ENCODE measurements around the gene RBMS3.

The RBMS3 gene

DNA sequence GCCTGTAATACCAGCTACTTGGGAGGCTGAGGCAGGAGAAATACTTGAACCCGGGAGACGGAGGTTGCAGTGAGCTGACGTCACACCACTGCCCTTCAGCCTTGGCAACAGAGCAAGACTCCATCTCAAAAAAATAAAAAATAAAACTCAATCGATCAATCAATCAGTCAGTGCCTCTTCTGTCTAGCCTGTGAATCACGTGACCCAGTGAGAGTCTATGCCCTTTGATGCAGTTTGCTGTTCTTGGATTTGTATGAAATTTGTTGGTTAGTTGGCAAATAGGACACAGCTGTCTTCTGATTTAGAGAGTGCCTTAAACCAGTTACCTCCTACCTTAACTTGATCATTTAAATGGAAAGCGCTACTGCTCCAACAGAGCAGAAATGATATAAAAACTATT lies 3.6 kb upstream of the RBMS3 start:
- no peak for DNase-seq (ENCODE audit: low read depth in 2 of 2)

DNA sequence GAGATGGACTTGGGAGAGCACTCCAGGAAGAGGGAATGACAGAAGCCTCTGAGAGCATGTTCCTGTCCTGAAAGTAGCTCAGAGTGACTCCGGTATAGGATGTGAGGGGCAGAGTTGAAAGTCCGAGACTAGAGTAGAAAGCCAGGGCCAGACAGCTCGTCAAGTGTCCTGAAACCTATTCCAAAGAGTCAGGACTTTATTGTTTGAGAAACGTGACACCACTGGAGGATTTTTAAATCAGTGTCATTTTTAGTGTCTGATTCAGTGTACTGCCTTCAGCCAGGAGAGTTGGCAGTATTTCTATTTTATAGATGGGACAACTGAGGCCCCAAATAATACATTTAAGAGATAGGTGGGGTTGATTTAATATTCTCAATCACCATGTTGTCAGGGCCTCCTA lies 1.6 kb upstream of the RBMS3 start:
- no peak for DNase-seq (ENCODE audit: low read depth in 2 of 2)

DNA sequence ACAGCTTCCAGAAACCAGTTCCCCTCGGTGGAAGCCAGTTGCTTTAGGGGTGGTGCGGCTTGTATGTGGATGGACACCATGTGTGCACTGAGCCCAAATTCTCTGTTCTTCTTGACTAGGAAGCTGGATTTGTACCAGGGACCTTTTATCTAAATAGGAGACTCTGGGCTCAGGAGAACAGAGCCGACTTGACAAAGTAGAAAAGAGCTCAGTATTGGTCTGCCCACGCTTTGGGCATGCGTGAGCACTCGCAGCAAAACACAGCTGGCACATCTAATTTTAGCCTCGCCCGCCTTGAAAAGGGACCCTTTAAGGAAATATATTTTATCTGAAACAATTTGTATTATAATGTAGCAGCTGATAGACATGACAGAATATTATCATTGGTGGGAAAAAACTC lies 1.1 kb upstream of the RBMS3 start:
- no peak for DNase-seq (ENCODE audit: low read depth in 2 of 2)

DNA sequence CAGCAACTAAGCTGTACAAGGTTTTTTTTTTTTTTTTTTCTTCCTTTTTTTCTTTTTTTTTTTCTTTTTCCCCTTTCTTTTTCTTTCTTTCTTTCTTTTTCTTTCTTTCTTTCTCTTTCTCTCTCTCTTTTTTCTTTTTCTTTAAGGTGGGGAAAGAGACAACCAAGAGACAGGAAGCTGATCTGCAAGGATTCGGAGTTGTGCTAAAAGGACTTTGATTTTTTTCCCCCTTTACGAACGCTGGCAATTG lies 148 bp downstream of the RBMS3 start:
- no peak for DNase-seq (ENCODE audit: low read depth in 2 of 2)

DNA sequence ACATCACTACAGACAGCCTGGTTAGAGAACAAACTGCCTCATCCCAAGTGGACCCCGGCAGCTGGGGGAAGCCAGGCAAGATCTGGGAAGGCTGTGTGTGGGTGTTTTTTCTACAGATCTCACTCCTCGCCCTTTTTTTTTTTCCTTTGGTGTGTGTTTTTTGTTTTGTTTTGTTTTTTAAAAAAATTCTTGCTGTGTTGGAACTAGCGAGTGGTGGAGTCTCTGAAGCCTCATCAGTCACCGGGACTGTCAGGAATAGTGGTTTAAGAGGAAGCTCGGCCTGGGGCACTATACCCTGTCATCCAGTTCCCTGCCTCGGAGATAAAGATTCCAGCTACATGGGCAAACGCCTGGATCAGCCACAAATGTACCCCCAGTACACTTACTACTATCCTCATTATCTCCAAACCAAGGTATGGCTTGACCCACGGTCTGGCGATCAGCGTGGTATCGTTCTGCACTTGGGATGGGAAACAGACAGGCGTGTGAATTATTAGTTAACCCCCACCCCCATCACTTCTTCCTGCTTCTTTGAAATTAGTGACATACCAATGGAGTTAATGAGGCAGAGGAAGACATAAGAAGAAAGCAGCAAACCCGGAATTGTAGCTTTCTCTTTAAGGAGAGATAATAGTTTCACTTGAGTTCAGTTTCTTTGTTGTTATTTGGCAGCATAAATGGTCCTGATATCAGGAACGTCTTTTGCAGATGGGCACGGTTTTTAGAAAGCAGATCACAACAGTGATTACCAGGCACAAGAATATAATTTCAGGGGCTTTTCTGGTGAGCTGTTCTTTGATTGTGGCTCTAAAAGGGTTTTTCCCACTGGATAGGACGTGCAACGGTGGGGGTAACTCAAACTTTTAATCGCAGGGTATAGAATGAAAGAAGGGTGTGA lies 722 bp downstream of the RBMS3 start:
- DNase-seq (ENCODE audit: low read depth in 2 of 2), result no peak

DNA sequence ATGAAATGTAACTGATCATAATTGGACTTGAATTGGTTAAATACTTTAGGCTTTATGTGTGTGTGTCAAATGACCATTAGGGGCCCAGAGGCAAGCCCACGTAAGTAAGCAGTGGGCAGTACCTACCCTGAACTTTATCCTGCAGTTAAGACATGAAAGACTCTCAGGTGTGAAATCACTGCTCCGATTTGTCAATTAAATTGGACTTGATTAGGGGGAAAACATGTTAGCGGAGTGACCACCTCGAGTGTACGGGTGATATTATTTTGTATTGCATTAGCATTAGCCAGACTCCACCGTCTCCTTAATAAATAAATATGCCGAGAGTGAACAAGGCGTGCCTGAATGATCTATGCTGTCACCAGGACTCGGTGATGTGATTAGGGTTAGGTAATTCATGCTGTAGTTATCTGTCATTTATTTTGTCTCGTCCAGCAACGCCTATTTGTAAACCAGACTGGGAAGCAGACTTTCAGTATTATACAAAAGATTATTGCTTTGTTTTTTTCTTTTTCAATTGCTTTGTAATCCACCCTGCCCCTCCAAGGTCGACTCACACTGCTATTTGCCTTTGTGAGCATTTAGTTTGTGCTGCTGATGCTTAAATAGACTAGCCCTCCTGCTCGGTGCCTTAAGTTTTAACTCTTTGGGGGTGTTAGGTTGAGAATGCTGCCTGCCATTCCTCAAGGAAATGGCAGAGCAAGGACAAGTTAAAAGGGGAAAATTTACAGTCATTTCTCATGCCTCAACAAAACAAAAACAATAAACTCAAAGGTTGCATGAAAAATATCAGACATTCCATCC lies 1.8 kb downstream of the RBMS3 start:
- no peak for DNase-seq (ENCODE audit: low read depth in 2 of 2)

DNA sequence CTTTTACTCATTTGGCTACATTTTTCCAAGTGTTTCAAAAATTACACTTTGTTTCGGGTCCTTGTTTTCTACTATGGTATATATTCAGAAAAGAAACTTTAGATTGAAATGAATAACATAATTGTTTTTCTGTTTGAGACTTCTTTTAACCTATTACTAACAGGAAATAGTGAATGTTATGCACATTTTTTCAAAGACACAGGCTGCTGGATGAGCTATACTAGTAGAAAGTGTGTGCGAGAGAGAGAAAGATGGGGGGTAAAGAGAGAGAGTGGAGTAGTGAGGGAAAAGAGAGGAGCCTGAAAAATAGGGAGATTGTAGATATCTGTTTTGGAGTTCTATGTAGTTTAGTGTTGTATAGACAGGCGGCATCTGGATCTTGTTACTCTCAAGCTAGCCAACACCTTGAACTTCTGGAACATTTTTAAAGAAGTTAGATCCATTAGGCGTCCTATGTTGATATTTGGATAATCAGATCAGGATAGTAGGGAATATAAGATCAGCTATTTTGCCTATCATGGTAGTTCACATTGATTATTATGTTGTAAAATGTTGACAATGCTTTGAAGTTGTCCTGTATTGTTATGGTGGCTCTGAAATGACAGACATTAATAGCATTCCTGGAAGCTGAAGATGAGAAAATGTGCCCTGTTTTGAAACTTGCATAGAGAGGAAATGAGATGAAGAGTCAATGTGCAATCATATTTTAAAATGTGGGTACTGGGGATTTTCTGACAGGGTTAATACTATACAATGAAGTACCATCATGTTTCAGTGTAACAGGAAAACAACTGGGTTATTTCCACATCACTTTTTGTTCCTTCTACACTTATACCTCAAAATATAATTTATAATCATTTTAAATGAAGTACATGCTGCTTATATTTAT lies 2.6 kb downstream of the RBMS3 start:
- no peak for DNase-seq (ENCODE audit: low read depth in 2 of 2)

DNA sequence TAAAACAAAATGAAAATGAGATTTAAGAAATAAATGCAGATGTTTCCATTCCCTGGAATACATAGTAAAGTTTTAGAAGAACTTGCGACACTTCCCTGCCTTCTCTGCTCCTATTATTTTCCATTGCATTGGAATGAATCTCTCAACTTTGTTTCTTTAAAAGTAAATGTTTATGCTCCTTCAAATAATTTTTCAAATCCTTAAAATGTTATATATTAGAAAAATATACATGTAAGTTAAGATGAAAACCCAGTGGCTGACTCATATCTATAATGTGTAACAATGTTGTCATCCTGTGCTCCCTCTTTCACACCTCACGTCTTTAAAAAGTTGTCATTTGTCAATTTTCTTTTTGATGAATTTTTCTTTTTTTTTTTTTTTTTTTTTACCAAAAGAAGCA lies 3.6 kb downstream of the RBMS3 start:
- no peak for DNase-seq (ENCODE audit: low read depth in 2 of 2)

DNA sequence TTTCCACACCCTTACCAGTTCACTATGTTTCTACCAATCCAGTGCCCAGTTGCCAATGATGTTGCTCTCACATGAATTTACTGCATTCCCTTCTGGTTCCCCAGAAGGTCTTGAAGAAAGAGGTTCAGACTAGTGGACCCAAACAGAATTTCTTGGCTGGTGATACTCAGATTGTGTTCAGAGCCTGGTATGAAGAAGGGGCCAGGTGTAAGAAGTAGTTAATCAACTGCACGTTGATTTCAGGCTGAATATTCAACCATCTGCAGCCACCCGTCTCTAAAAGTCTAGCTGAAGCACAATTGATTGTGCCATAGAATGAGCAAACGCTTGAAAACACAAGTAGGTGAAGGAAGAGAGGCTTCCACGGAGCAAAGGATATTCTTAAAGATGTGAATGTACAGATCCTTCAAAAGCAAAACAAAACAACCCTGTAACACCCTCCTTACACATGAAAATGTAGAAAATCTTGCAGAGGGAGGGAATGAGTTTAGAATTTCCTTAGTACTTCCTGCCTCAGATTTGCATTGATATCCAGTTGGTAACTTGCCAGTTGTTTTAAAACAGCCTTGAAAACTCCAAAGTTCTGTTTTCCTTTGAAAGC lies 4.7 kb downstream of the RBMS3 start:
- no peak for DNase-seq (ENCODE audit: low read depth in 2 of 2)

DNA sequence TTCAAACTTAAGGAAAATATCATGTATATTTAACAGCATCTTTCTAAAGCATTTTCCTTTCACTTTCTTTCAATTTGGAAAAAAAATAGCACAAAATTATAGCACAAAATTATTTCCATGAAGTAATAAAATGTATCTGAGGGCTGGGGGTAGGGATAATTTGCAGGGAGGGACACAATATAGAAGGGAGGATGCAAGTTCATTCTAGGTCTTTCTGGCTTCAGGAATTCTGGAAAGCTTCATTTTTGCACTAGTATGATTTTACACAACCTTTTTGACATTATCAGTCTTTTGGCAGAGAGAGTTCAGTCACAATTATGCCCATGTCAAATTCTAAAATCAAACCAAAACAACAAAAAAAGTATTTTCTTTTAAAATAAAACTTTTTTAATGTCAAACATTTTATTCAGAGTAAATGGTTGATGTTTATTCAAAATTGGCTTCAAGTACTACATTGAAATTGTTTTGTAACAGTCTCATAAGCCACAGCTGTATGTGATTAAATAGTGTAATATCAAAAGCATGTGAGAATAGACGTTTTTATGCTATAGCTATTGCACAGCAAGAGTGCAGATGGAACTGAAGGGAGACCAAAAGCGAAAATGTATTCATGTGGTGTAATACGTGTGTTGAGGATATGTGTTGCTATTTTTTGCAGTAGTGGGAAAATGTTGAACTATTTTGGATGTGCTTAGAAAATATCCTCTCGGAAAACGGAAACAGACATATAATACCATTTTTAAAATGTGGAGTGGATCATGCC lies 5.8 kb downstream of the RBMS3 start:
- no peak for DNase-seq (ENCODE audit: low read depth in 2 of 2)

DNA sequence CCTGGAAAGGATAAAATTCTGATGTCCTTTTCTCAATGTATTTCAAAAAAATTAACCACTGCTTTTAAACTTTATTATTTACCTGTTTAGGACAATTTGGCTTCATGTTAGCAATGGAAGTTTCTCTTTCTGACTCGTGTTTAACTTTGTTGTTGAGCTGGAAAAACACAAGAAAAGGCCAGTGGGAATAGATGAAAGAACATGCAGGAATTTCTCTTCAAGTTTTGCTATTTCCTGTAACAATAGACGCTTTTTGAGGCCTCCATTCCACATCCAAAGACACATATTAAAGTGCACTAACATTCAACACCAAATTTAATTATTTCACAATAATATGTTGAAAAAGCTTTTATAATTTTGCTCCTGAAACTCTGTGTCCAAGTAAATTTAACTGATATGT lies 9.7 kb downstream of the RBMS3 start:
- DNase-seq (ENCODE audit: low read depth in 2 of 2), result no peak

DNA sequence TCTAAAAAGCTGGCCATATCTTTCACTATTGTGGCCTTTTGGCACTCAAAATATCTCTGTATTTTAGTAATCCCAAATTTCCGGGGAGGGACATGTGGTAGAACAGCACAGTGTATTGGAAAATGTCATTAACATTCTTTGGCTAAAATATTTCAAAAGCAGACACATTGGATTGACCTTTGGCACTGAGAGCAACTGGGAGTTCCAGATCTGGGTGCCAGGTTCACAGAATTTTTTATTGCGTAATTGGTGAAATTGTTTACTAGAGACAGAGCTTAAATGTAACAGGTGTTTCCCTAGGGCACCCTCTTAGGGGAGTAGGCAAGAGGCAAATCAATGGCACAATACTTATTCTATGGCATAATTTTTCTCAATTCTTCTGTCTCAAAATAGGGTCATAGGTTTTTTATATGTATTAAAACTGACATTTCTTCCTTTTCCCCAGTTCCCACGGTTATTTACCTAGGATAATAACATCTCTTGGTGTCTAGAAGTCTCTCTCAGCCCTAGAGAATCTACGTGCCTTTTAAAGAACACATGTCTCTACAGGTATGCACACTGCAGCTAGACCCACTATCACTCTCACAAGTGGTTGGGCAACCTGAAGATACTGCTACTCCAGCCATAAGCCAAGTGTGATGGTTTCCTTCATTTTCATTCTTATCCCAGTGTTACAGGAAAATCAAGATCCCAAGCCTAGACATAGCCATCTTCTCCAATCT lies 10.6 kb downstream of the RBMS3 start:
- no peak for DNase-seq (ENCODE audit: low read depth in 2 of 2)

DNA sequence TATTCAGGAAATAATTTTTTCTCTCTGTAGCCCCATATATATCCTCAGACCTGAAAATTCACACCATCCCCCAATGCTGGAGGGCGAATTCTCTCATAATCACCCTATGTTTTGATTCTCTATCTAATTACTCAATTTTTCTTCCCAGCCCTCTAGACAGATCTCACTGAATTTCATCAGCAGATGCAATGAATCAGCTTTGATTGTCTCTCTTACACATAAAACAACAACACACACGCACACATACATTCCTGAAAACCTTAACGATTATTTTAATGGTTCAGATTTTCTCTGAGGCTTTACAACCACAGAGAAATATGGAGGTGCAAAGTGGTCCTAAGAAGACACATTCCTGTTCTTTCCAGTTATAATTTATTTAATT lies 11.1 kb downstream of the RBMS3 start:
- no peak for DNase-seq (ENCODE audit: low read depth in 2 of 2)

DNA sequence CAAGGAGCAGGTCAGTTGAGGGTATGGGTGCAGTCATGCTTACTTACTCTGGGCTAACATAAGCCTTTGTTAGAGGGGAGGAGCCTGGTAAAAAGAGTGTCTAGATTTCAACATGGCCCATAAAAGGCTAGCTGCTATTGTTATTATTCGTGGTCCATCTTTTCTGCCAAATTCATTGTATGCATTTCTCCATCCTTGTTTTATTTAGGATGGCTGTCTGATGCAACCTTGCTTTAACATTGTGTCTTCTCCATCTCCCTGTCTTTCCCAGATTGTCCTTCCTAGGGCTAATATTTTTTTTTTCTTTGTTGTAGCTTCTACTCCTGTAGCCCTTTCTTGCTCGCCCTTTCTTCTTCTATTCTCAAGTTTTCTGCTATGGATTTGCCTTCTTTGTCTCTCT lies 12.6 kb downstream of the RBMS3 start:
- DNase-seq (ENCODE audit: low read depth in 2 of 2), result no peak

DNA sequence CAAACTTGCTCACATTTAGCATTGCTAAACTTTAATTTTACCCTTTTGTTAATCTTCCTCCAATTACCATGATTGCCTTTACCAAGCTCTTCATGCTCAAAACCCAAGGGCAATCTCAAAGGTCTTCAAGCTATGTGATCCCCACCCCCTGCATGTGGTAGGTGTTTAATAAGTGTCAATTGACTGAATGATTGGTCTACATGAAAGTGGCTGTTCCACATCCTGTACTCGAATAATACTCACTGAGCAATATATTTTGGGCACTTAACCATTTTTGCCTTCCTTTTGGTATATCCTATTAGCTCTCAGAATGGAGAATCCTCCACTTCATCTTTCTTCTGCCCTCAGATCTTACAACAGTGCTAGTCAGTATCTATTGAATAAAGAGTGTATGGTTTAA lies 17.1 kb downstream of the RBMS3 start:
- DNase-seq (ENCODE audit: low read depth in 2 of 2), result no peak

DNA sequence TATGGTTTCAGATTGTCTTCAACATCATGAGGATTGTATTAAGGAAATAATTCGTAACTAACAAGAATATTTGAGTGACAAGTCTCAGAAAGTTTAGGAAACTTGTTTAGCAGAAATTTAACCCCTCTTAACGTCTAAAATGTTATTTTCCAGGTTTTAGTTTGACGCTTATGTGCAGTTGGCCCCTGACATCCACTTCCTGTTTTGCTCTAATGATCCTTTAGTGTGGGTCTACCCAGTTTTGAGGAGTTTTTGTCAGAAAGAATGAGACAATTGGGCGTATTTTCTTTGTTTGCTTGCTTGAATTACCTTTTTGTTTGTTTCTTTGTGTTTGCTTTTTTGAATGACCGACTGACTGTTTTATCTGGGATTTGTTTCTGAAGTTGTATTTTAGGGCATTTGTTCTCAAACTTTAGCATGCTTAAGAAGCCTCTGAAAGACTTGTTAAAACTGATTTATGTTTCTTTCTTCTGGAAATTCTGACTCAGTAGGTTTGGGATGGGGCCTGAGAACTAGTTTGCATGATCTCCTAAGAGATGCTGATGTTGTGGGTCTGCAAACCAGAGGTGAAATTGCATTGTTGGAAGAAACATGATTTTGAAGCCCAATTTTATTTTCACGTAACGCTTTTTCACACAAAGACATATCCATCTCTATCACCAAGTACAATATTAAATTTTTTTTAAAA lies 20.6 kb downstream of the RBMS3 start:
- DNase-seq (ENCODE audit: low read depth in 2 of 2), result no peak

DNA sequence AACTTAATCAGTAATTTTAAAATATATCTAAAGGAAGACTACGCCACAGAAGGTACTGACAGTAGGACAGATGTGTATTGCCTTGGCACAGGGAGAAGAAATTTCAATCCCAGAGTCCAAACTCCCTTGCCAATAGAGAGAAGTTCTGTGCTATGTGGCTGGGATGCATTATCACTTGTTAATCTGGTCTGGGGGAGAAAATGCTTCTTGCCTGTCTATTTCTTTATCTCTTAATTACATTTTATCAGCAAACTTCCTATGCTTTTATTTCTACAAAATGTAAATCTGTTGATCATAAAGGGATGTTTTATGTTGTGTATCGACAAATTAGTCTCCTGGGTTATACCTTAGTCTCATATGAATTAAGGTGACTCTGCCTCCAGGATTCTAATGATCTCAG lies 21.7 kb downstream of the RBMS3 start:
- DNase-seq (ENCODE audit: low read depth in 2 of 2), result no peak

DNA sequence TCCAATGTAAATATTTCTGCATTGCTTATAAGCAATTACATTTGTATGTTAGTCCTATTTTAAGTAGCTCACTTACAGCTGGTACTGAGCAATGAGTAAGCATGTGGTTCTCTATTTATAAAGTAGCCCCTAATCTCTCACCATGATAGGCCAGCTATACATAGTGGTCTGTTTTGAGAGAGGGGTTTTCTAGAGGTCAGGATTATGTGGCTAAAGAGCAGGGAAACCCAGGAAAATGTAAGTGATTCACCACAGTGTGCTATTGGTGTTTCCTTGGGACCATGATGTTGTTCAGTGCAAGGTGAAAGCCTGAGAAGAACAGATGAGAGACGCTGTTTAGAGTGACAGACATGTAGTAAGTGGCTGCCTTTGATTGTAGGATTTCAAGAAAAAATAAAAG lies 26.4 kb downstream of the RBMS3 start:
- DNase-seq (ENCODE audit: low read depth in 2 of 2), result no peak

DNA sequence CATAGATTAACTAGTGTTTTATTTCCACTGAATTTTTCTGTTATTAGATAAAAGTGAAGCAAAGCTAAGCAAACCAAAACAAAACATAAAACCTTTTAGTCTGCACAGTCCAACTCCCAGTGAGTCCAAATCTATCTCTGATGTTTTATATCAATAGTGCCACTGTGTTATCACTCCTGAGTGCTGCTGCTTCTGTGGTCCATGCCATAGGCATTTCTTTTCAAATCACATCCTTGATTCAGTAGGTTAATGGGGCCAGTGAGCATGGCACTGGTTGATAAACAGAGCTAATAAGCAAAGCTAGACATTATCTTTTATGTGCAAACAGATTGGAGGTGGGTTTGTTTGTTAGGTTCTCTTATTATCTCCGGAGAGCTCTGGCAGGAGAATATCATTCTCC lies 30.0 kb downstream of the RBMS3 start:
- DNase-seq (ENCODE audit: low read depth in 2 of 2), result no peak

DNA sequence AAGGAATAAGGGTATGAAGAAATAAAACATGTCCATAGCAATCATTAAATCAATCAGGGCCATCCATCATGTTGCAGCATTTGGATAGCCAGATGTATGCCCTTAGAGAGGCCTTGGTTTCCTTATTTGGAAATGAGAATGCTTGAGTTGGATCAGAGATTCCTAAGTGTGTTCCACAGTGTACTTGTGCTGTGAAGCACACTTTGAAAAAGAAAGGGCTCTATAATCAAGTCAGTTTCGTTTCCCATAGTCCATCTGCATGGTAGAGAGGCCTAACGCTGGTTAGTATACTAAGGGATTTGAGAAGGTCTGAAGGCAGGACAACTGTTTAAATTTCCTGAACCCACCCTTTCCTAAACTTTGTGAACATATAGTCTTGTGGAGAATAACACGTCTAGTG lies 30.9 kb downstream of the RBMS3 start:
- DNase-seq (ENCODE audit: low read depth in 2 of 2), result no peak
